HepG2 (cell line): Measurements from ENCODE around the gene HTR1D. TPM values are rescaled to one million over a fixed set of nuclear protein-coding genes. Genes with fewer than 3 reads are reported as not detected.
A peak's percentile ranks its signal among the peaks of the same experiment; 100 is the strongest.

Experiments used
- ATAD3A ChIP-seq: sonication (generic); formaldehyde crosslinking; IDR thresholded peaks from 2 replicates; pipeline ENCODE4 v1.4.0; 2020; ENCODE audit warnings: missing genetic modification reagents
- CTCF ChIP-seq: sonication (generic); formaldehyde crosslinking; IDR thresholded peaks from 2 replicates; pipeline ENCODE4 v1.5.0; 2020; ENCODE audit warnings: mild to moderate bottlenecking, missing genetic modification reagents, moderate library complexity
- HOXA5 ChIP-seq: sonication (generic); formaldehyde crosslinking; IDR thresholded peaks from 2 replicates; pipeline ENCODE4 v1.4.0; 2020; ENCODE audit warnings: missing genetic modification reagents
- IRF1 ChIP-seq: sonication (generic); formaldehyde crosslinking; IDR thresholded peaks from 2 replicates; pipeline ENCODE4 v1.4.0; 2020; ENCODE audit warnings: low read depth, mild to moderate bottlenecking, missing genetic modification reagents
- KLF11 ChIP-seq: IDR thresholded peaks from 2 replicates; pipeline ENCODE4 v1.6.1; 2016; ENCODE audit warnings: missing compliant biosample characterization
- NFYB ChIP-seq: sonication (generic); formaldehyde crosslinking; IDR thresholded peaks from 2 replicates; pipeline ENCODE4 v1.4.0; 2020; ENCODE audit warnings: missing genetic modification reagents
- NR1H2 ChIP-seq: sonication (generic); formaldehyde crosslinking; IDR thresholded peaks from 2 replicates; pipeline ENCODE4 v1.8.1; 2022; ENCODE audit warnings: low read depth, missing genetic modification reagents, borderline replicate concordance
- POGK ChIP-seq: sonication (generic); formaldehyde crosslinking; conservative IDR thresholded peaks from 2 replicates; pipeline ENCODE4 v1.8.0; 2022; ENCODE audit warnings: mild to moderate bottlenecking, moderate library complexity, missing genetic modification reagents
- TARDBP ChIP-seq: sonication (generic); formaldehyde crosslinking; IDR thresholded peaks from 2 replicates; pipeline ENCODE4 v1.8.0; 2022; ENCODE audit warnings: mild to moderate bottlenecking, missing genetic modification reagents
- TFDP1 ChIP-seq: IDR thresholded peaks from 2 replicates; pipeline ENCODE4 v1.6.1; 2016; ENCODE audit warnings: missing compliant biosample characterization, missing genetic modification reagents, borderline replicate concordance
- THRA ChIP-seq: sonication (generic); formaldehyde crosslinking; IDR thresholded peaks from 2 replicates; pipeline ENCODE4 v1.4.0; 2020; ENCODE audit warnings: missing genetic modification reagents, borderline replicate concordance
- ZBTB2 ChIP-seq: sonication (generic); formaldehyde crosslinking; IDR thresholded peaks from 2 replicates; pipeline ENCODE4 v1.8.0; 2022; ENCODE audit warnings: low read depth, missing genetic modification reagents
- ZBTB7B ChIP-seq: sonication (generic); formaldehyde crosslinking; IDR thresholded peaks from 2 replicates; pipeline ENCODE4 v1.4.0; 2020; ENCODE audit warnings: missing genetic modification reagents
- ZNF333 ChIP-seq: sonication (generic); formaldehyde crosslinking; IDR thresholded peaks from 2 replicates; pipeline ENCODE4 v1.4.0; 2020; ENCODE audit warnings: mild to moderate bottlenecking, missing genetic modification reagents, borderline replicate concordance
- ZNF510 ChIP-seq: sonication (generic); formaldehyde crosslinking; IDR thresholded peaks from 2 replicates; pipeline ENCODE4 v1.4.0; 2020; ENCODE audit warnings: low read depth, mild to moderate bottlenecking, missing genetic modification reagents
- ZNF513 ChIP-seq: sonication (generic); formaldehyde crosslinking; conservative IDR thresholded peaks from 2 replicates; pipeline ENCODE4 v1.5.0; 2020; ENCODE audit warnings: missing genetic modification reagents
- ZNF589 ChIP-seq: sonication (generic); formaldehyde crosslinking; conservative IDR thresholded peaks from 2 replicates; pipeline ENCODE4 v1.8.0; 2022; ENCODE audit warnings: mild to moderate bottlenecking, moderate library complexity, missing genetic modification reagents
- ZNF629 ChIP-seq: sonication (generic); formaldehyde crosslinking; conservative IDR thresholded peaks from 2 replicates; pipeline ENCODE4 v1.5.0; 2020; ENCODE audit warnings: missing genetic modification reagents
- polyA plus RNA-seq, 8 experiments: library from polyadenylated mRNA; depleted of rRNA in 3 of 8; stranded (reverse) in 7 of 8; unstranded in 1 of 8; fragments of >200 nt; fragmentation: Illumina TruSeq in 4 of 8; extraction: Trizol in 4 of 8; gene quantifications; 2 replicates each; pipeline versions ENCODE4 v1.2.1 to v1.2.3, GENCODE V29; 2011 to 2016; ENCODE audit warnings: low read depth in 4 of 8, missing spikeins in 1 of 8, mixed read lengths in 1 of 8; ENCODE audit not compliant: insufficient read depth in 1 of 8
- total RNA-seq, 5 experiments: library from RNA; depleted of rRNA; stranded (reverse); fragments of >200 nt; fragmentation: Illumina TruSeq; extraction: Trizol; gene quantifications; 2 replicates each; pipeline ENCODE4 v1.2.3, GENCODE V29; 2016; ENCODE audit warnings: low read depth in 1 of 5

Gene HTR1D
- total and polyA plus RNA-seq, 2 of the 13 experiments (the other 11 are each of a cell fraction or from before 2014, with no cell fraction given), result 0.04 to 0.07 TPM

GRCh38 chr1:23168445-23169194 is 48.7 kb downstream of the HTR1D start, which contains the start of gene LUZP1 (continued):
- TF ChIP-seq CTCF (peak; percentile 30; the same call in 1 of the 2 replicates), POGK (CRISPR knock-in tag) (peak; percentile 71; the same call in 1 of the 2 replicates), ZBTB2 (CRISPR knock-in tag) (peak; percentile 72), IRF1 (CRISPR knock-in tag) (0 out of 2 replicates have a peak, but pooled peaks have one; percentile 41), TARDBP (CRISPR knock-in tag) (0 out of 2 replicates have a peak, but pooled peaks have one; percentile 37), HOXA5 (CRISPR knock-in tag) (no peak; the same call in 1 of the 2 replicates), NFYB (CRISPR knock-in tag) (no peak), ZNF589 (CRISPR knock-in tag) (0 out of 2 replicates have a peak, but pooled peaks have one; percentile 27), NR1H2 (CRISPR knock-in tag) (no peak), ZBTB7B (no peak), ZNF629 (CRISPR knock-in tag) (no peak), ZNF333 (CRISPR knock-in tag) (0 out of 2 replicates have a peak, but pooled peaks have one; percentile 38), THRA (CRISPR knock-in tag) (peak; percentile 34; the same call in 1 of the 2 replicates), KLF11 (no peak), ZNF510 (0 out of 2 replicates have a peak, but pooled peaks have one; percentile 61), ATAD3A (CRISPR knock-in tag) (no peak), TFDP1 (CRISPR knock-in tag) (peak; percentile 28; the same call in 1 of the 2 replicates), ZNF513 (no peak)
